Effector CD8-positive, alpha-beta T cell (primary cell): ENCODE data around the gene GP9.
A peak's percentile ranks its signal among the peaks of the same experiment; 100 is the strongest.

Source experiments
- DNase-seq: peaks from one replicate; lab custom pipeline; 2025; lab: John Stamatoyannopoulos, UW
- total RNA-seq, 4 experiments: gene quantifications; one replicate each; lab custom pipeline; 2026; lab: John Stamatoyannopoulos, UW

Gene GP9
- 0 reads per million in 4 experiments for total RNA-seq

GRCh38 chr3:129060276-129061022 is at the start of gene GP9:
TSS of gene GP9 (plus strand) at chr3:129060779. CDS start at chr3:129061740, 961 bp downstream.
- no peak for DNase-seq

DNA sequence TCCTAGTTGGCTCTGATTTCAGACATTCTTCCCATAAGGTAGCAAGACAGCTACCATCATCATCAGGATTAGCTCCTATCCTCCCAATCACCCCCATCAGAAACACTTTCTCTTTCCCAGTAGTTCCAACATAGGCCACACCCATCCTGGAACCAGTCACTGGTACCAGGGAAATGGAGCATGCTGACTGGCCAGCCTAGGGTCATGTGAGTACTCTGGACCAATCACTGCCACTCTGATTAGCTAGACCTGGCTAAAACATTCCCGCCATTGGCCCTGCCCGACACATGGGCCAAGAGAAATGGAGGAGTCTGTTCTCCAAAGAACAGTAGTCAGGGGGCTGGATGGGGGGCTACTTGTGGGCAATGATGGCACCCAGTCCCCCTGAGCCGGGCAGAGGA is 47.1 kb upstream of the GP9 start:
- DNase-seq, result no peak

- no peak for DNase-seq
Observed at GRCh38 chr3:129014148-129014547, 46.4 kb upstream of the GP9 start.

DNA sequence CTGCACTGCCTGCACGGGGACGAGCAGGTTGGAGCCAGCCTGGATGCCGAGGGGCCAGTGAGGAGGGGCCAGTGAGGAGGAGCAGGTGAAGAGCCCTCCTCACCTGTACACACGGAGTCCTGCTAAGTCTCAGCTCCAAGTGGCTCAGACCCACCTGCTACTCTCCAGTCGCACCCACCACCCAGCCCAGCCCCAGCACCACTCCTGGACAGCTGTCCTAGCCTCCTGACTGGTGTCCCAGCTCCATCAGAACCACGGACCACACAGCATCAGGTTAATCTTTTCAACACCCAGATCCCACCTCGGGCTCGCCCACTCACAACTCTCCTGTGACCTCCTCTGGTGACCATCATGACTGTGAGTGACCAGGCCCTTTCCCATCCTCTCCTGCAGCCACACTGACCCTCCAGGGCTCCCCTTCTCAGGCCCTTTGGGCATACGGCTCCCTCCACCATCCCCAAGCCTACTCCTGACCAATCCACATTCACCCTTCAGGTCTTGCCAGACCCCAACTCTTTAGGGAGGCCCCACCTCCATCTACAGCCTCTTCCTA is 45.7 kb upstream of the GP9 start:
- DNase-seq, result no peak

DNA sequence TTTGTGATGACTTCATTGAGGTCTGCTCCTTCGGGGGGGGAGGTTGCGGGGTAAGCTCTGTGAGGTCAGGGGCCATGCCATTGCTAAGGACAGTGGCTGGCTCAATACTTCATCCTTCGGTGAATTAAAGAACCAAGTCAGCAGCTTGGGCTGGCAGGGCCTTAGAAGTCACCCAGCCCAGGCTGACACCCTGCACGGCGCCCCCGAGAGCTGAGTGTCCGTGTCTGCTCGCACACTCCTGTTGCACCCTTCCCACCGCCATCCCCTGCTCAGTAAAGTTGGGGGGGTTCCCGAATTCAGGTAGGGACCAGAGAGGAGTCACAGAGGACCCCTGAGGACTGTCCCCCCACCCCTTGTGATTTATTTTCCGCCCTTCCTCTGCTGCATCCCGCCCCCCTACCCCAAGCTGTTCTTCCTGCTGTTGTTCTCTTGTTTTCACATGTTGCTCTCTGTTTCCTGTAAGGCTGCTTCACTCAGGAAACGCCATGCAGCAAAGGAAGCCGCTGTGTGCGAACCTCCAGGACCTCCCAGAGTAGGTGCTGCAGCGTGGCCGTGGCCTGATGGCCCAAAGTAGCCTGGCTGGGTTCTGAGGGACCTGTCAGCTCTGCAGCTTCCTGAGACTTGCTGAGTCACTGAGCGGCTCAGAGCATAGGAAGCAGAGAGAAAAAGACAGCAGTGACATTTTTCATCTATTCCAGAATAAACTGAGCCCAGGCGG is 45.0 kb upstream of the GP9 start:
- no peak for DNase-seq

GRCh38 chr3:129016356-129016719 is 44.2 kb upstream of the GP9 start:
- DNase-seq, result peak; percentile 49

- no peak for DNase-seq
Observed at GRCh38 chr3:129016720-129017483, 43.7 kb upstream of the GP9 start.

- no peak for DNase-seq
Observed at GRCh38 chr3:129017484-129017899, 43.1 kb upstream of the GP9 start.

DNA sequence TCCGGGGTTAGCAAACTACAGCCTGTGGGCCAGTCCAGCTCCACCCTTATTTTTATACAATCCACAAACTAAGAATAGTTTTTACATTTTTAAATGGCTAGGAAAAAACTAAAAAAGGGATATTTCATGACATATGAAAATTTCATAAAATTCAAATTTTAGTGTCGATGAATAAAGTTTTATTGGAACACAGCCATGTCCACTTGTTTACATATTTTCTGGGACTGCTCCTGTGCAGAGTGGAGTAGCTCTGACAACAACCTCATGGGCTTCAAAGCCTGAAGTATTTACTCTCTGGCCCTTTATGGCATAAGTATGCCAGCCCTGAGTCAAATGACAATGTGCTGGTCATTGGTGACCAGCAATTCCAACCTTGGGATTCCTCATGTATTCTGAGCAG is 42.3 kb upstream of the GP9 start:
- no peak for DNase-seq

GRCh38 chr3:129018751-129019150 is 41.8 kb upstream of the GP9 start:
- no peak for DNase-seq

DNA sequence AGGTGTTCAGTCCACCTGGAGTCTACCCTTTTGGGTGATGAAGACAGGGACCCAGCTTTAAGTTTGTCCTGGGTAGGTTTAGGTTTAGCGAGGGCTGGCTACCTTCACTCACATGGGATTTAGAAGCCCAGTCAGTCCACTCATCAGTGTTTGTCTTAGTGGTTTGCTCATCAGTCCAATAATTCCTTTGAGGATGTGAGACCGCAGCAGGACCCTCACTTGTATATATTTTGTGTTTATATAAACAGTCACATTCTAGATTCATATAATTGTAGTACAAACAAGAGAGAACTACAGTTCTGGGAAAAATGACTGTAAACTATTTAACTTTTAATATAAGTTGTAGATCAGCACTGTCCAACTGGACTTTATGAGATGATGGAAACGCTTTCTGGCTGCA is 41.3 kb upstream of the GP9 start:
- no peak for DNase-seq

DNA sequence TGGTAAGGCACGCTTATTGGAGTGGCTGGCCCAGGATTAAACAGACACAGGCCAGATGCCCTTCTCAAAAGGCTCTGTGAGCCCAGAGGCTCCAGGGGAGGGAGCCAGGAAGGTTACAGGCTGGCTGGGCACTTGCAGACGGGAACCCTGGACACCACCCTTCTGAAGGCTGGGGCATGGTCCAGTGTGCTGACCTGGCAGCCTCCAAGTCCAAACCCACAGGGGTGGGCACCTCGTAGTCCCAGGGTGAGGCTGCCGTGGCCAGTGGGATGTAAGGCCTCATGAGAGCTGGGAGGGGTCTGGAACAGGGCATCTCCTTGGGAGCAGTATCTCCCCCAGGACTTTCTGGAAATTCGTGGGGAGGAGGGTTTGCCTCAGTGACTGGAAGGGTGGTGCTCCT is 39.9 kb upstream of the GP9 start:
- DNase-seq, result no peak

DNA sequence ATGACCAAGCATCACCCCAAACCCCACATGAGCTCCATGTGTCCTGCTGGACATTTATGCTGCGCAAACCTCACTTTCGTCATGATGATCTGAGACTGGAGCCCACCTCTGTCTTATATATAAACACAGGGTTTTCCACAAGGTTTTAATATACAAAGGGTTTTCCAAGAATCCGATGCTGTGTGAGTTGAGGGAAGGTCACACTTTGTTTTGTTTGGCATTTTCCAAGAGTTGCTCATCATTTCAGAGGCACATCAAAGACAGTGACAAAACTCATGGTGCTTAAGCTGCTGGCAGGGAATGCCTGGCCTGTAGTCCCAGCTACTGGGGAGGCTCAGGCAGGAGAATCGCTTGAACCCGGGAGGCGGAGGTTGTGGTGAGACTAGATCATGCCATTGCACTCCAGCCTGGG is 39.4 kb upstream of the GP9 start:
- no peak for DNase-seq

GRCh38 chr3:129022114-129023007 is 38.2 kb upstream of the GP9 start:
- no peak for DNase-seq

- DNase-seq, result no peak
Observed at GRCh38 chr3:129023008-129023358, 37.6 kb upstream of the GP9 start.

GRCh38 chr3:129023909-129024308 is 36.7 kb upstream of the GP9 start:
- no peak for DNase-seq

DNA sequence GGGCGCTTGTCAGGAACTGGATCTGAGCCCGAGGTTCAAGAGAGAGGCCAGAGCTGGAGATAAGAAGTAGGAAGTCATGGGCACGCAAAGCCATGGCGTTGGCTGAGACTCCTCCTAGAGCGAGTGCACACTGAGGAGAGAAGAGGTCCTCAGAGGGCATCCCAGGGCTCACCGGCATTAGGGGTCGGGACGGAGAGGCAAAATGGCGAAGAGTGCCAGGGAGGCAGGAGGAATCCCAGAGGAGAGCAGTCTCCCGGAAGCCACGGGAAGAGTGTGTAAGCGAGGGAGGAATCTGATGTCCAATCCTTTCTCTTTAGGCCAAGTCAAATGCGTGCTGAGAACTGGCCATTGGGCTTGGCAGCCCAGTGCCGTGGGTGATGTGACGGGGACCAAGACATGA is 35.5 kb upstream of the GP9 start:
- DNase-seq, result no peak

DNA sequence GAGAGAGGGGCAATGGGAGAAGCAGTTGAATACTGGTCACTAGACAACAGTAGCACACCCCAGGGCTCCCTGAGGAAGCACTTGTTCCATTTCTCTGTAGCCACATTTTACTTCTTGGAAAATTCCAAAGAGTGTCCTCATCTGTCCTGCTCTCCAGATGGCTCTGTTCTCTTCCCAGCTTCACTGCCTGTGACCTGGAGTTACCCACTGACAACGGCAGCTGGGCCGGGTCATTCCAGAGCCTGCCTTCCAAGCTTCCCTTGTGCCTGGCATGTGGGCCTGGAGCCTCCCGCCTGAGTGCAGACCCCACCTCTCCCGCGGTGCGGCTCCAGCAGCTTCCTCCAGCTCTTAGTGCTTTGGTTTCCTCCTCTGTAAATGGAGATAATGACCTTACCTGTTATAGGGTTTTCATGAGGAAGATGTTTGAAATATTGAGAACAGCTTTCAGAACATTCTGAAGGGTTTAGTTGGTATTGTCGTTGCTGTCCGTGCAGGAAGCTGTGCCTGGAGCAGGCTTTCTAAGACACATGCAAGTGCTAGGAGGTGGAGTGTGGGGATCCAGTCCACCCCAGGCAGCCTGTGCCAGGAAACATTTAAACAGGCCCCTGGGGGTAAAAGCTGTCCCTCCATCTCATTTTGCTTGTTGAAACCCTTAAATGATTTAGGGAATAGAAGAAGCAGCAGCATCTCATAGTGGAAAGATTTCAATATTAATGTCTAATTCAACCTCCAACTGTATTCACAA is 34.7 kb upstream of the GP9 start:
- DNase-seq, result no peak

- DNase-seq, result peak; percentile 86
Observed at GRCh38 chr3:129026728-129027543, 33.6 kb upstream of the GP9 start.

DNA sequence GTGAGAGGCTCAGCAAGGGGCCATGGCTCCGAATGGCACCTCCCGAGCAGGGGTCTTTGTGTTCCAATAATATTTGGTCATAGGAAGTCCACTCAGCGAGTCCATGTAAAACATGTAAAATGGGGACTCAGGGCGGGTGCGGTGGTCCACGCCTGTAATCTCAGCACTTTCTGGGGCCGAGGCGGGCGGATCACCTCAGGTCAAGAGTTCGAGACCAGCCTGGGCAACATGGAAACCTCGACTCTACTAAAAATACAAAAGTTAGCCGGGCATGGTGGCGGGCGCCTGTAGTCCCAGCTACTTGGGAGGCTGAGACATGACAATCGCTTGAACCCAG is 33.1 kb upstream of the GP9 start:
- no peak for DNase-seq
